PFSK-1 (cell line): ENCODE results near the gene RET.

Experiments used
- FOXP2 ChIP-seq: optimal IDR thresholded peaks from 2 replicates; pipeline ENCODE3; 2011; ENCODE audit warnings: borderline replicate concordance, control low read depth, inconsistent platforms; ENCODE audit not compliant: insufficient read depth; ENCODE audit errors: extremely low read length, extremely low read depth
- POLR2AphosphoS5 ChIP-seq: IDR thresholded peaks from 2 replicates; pipeline ENCODE4 v1.6.1; 2012; ENCODE audit warnings: low read depth, mild to moderate bottlenecking, control low read depth, low read length, moderate library complexity
- REST ChIP-seq, 2 experiments: IDR thresholded peaks; 2 replicates each; pipeline versions ENCODE4 v1.6.1 to v1.8.0; 2011 to 2012; ENCODE audit warnings: low read depth in 2 of 2, low read length in 2 of 2, control low read depth in 1 of 2, inconsistent platforms in 1 of 2, mild to moderate bottlenecking in 1 of 2, moderate library complexity in 1 of 2; ENCODE audit not compliant: insufficient read depth in 1 of 2
- SIN3A ChIP-seq: IDR thresholded peaks from 2 replicates; pipeline ENCODE4 v1.6.1; 2012; ENCODE audit warnings: mild to moderate bottlenecking, low read length, moderate library complexity, borderline replicate concordance; ENCODE audit not compliant: insufficient read depth
- TAF1 ChIP-seq: IDR thresholded peaks from 2 replicates; pipeline ENCODE4 v1.6.1; 2012; ENCODE audit warnings: low read length, control low read depth, borderline replicate concordance; ENCODE audit not compliant: insufficient read depth

RET gene

GRCh38 chr10:43170491-43170890 lies 93.6 kb downstream of the RET start:
- TF ChIP-seq FOXP2 = no peak
- TF ChIP-seq POLR2AphosphoS5 = no peak
- TF ChIP-seq SIN3A = no peak
- no peak for TF ChIP-seq TAF1
- TF ChIP-seq REST (IDR thresholded peaks at IDR 0.05; ENCODE audit: insufficient read depth in 1 of 2, low read depth in 2 of 2, low read length in 2 of 2) = no peak

- TF ChIP-seq FOXP2 (no peak), POLR2AphosphoS5 (no peak), SIN3A (no peak), REST (IDR thresholded peaks at IDR 0.05; ENCODE audit: insufficient read depth in 1 of 2, low read depth in 2 of 2, low read length in 2 of 2) (no peak), TAF1 (no peak)
These were observed 95.8 kb downstream of the RET start for GRCh38 chr10:43172645-43173044.

GRCh38 chr10:43173120-43173519 lies 96.3 kb downstream of the RET start:
- no peak for TF ChIP-seq POLR2AphosphoS5
- TF ChIP-seq REST (IDR thresholded peaks at IDR 0.05; ENCODE audit: insufficient read depth in 1 of 2, low read depth in 2 of 2, low read length in 2 of 2) = no peak
- TF ChIP-seq SIN3A = no peak
- TF ChIP-seq FOXP2 = no peak
- no peak for TF ChIP-seq TAF1

GRCh38 chr10:43174969-43175368 lies 98.1 kb downstream of the RET start:
- no peak for TF ChIP-seq SIN3A

GRCh38 chr10:43176271-43176670 lies 99.4 kb downstream of the RET start:
- no peak for TF ChIP-seq TAF1
- no peak for TF ChIP-seq REST (IDR thresholded peaks at IDR 0.05; ENCODE audit: insufficient read depth in 1 of 2, low read depth in 2 of 2, low read length in 2 of 2)
- TF ChIP-seq POLR2AphosphoS5 = no peak
- TF ChIP-seq SIN3A = no peak
- TF ChIP-seq FOXP2 = no peak
